Esophagus squamous epithelium (tissue), 4 donors: Measurements from ENCODE around the gene CDK18.

Source experiments
- CTCF ChIP-seq, 6 experiments: fragments of 450-650 bp in 4 of 6; fragments of 200-600 bp in 2 of 6; sonication (generic) in 2 of 6; IDR thresholded peaks; one replicate each; pipeline ENCODE4 v1.5.1; 2016 to 2019; ENCODE audit warnings: antibody characterized with exemption in 6 of 6, mild to moderate bottlenecking in 4 of 6, moderate library complexity in 4 of 6
- POLR2A ChIP-seq, 4 donors: fragments of 450-650 bp; IDR thresholded peaks; one replicate each; pipeline ENCODE4 v1.6.1; 2017; ENCODE audit warnings: antibody characterized with exemption in 4 of 4, mild to moderate bottlenecking in 4 of 4, moderate library complexity in 3 of 4

- TF ChIP-seq CTCF (IDR thresholded peaks at IDR 0.05) (peak; percentile 76 to 98 (median 92)), POLR2A (IDR thresholded peaks at IDR 0.05) (no peak)
These were observed 24.7 kb downstream of the CDK18 start for GRCh38 chr1:205528887-205529825.
